NCI-H345 treated with DMSO at 0.1 percent for 48 hours (cell line): Measurements from ENCODE around the gene GABRB1.

Experiments
- DNase-seq: peaks from one replicate; lab custom pipeline; 2025; ENCODE audit not compliant: unreplicated experiment; lab: John Stamatoyannopoulos, UW

GABRB1 gene

DNA sequence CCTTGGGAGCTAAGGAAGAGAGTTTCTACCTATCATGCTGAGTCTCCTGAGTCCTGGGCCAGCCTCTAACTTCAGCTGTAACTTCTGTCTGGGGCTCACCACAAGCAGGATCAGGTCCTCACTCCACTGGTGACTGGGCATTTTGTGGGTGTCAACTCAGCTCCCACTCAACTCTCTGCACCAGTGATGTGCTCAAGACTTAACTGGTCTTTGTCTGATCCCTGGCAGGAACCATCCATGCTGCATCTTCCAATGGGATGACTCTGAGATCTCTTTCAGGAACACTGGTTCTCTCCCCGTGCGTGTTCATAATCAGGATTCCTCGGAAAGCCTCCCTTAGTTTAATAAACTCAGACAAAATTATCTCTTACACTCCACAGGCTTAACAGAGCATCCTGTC lies 349.8 kb downstream of the GABRB1 start:
- DNase-seq = no peak

DNA sequence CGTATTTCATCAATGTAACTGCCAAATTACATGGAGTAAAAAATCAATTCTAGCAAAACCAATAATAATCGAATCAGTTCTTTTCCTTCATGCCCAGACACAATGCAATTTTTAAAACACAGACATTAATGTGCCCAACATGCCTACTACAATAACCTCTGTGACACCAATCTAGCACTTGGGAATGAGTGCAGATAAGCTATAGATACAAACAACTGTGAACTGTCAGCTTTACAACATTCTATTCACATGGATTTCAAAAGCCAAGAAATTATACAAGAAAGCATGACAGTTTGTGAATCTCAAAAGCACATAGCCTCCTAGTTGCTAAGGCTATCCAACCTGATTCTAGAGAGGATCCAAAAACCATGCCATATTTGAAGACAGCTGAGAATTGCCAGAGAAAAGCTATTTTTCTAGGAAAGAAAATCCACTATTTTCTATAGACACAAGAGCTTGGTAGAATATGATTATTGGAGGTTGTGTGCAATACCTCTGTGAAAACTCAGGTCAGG lies 351.5 kb downstream of the GABRB1 start:
- no peak for DNase-seq

DNA sequence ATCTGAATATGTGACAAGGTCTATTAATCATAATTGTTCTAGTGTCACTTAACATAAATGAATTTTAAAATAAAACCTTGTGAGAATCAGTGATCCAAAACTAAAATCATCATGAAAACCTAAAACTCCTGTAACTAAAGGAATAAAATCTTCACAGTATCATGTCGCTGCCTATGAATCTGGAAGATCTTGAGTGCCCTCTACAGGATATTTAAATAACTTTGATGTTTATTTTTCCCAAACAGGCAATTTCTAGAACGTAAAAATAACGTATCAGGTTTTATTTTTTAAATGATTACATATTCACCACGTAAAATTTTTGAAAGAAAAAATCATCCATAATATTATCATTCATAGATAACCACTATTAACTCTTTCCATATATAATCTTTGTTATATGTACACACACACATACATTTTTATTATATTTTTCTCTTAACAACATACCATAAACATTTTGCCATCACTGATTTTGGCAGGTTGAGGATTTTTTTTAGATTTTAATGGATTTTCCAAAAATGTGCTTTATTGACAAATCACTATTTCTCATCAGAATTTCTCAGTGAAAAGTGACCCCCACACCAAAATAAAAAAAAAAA lies 352.6 kb downstream of the GABRB1 start:
- no peak for DNase-seq

DNA sequence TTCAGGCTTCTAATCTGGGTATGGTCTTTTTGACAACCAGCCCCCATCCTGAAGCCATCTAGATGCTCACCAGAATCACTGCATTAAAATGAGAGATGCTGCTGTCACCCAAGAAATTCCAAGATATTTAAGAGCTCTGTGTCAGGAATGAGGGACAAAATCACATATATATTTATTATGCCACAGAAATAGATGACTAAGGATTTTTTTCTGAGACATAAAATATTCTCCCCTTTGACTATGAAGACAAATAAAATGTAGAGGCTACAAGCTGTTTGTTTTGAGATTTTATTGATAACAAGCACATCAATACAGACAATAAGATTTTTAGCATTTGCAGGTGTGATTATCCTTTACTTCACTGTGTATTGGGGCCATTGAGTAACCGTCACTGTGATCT lies 354.8 kb downstream of the GABRB1 start:
- DNase-seq = no peak

DNA sequence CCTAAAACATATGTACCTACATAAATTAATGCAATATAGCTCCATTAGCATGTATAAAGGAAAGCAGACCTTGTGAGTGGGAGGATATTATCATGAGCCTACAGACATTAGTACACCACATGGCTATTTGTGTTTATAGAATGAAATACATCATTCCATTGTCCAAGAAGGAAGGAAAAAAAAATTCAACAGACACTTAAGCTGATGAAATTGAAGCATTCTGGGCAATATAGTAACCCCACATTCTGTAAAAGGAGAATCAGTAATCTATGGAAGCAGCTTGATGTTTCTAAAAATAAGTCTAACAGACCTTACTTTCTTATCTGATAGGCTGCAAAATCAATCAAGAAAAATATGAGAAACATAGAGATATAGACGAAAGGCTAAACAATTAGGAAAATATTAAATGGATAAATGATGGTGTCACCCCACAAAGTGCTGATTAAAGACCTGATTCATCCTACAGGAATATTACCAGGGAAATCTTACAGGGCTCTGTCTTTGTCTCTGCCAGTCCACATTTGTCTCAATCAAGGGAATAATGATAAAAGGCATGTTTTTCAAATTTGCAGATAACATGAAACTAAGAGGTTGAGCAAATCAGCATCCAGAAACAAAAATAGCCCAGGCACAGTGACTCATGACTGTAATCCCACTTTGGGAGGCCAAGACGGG lies 355.3 kb downstream of the GABRB1 start:
- DNase-seq = no peak

DNA sequence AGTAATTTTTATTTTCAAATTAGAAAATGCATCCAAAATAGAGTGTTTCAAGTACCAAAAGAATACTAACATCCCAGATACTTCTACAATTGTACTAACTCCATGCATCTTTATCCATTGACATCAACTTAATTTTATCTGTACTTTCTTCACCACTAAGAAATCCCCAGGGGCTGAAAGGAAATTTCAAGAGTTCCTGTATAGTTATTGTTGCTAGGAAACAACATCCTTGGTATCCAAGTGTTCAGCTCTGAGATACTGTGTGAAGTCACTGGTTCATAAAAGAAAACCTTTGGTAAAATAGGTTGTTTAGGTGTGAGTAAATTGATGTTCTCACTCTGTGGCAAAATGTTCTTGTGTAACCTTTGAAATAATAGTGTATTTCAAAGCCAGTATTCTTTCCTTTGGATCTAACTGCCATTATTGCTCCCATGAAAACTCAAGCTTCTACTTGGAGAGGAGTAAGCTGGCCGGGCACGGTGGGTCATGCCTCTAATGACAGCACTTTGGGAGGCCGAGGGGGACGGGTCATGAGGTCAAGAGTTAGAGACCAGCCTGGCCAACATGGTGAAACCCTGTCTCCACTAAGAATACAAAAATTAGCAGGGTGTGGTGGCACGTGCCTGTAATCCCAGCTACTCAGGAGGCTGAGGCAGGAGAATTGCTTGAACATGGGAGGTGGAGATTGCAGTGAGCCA lies 359.2 kb downstream of the GABRB1 start:
- DNase-seq = no peak

DNA sequence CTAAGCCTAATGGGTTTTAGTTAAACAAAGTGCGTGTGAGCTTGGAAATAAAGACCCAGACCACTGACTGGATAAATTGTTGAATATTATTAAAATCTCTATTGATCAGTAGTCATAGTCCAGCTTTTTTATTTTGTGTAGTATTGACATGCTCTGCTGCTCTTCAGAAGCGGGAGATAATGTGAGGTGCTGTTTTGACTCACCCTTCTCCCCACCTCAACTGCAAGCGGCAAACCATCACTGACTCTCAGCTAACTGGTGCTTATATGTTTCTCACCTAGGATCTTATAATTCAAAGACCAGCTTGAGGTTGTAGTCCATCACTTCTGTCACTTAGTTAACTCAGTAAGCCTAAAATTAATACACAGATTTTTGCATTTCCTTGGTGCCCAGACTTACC lies 359.9 kb downstream of the GABRB1 start:
- no peak for DNase-seq

DNA sequence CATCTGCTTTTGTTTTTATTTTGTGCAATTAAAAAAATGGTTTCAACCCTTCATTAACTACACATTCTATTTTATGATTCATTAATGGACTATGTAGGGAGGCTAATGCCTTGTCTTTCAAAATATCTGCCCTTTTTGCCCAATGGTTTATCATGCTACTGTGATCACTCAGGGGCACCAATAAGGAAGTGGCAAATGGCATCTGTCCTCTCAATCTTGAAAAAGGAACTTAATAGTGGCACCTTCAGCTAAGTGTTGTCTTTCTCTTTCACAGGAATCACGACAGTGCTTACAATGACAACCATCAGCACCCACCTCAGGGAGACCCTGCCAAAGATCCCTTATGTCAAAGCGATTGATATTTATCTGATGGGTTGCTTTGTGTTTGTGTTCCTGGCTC lies 375.0 kb downstream of the GABRB1 start:
- DNase-seq = no peak

DNA sequence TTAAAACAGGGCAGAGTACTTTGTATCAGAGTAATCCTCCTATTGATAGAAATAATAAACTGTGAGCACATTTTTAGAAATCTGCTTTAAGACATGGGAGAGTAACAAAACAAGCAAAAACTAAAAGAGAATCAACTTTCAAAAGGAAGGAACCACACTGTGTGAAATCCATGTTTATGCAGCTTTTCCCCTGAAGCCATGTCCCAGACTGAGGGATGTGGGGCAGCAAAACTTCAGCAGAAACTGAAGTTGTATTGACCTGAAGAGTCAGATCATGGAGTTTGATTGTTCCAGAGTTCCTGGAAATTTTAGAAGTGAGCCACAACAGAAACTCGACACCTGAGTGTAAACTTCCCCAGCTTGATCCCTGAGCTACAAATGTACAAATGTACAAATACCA lies 378.9 kb downstream of the GABRB1 start:
- no peak for DNase-seq

DNA sequence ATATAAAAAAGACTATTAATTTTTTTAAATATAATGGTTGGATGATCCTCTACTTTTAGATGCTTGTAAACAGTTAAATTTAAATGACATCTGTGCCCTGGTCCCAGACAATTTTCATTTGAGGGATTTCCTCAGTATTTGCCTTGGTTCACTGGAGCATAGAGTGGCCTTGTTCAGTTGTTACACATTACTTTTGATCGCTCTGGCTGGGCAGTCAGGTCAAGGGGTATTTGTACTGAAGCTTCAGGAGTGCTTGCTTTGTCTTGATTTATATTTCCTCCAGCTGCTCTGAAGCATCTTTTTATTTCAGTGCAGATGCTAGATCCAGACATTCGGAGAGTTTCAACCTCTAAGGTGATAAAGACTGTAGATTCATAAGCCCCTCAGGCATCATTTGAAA lies 382.2 kb downstream of the GABRB1 start:
- no peak for DNase-seq

DNA sequence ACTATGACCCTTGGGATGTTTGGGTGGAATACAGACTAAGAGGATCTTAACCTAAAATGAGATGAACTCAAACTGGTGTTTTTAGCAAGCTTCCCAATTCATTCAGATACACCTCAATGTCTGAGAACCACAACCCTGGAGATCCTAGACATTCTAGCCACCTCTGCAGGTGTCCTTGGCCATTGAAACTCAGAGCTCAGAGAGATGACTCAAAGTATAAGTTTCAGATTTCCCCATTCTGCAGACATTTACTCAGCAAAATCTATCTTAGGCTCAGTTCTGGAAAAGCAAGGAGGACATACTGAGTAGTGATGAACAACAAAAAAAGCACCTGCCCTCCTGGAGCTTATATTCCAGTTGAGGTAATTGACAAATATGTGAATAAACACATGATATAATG lies 384.4 kb downstream of the GABRB1 start:
- DNase-seq = no peak

DNA sequence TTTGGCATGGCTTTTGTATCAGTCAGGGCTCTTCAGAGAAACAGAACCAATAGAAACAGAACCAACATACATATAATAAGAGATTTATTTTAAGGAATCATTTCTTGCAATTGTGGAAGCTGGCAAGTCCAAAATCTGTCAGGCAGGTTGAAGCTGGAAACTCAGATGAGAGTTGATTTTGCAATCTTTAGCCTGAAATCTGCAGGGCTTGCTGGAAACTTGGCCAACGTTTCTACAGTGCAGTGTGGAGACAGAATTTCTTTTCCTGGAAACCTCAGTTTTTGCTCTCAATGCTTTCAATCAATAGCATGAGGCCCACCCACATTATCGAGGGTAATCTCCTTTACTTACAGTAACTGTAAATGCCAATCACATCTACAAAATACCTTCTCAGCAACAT lies 386.8 kb downstream of the GABRB1 start:
- no peak for DNase-seq

DNA sequence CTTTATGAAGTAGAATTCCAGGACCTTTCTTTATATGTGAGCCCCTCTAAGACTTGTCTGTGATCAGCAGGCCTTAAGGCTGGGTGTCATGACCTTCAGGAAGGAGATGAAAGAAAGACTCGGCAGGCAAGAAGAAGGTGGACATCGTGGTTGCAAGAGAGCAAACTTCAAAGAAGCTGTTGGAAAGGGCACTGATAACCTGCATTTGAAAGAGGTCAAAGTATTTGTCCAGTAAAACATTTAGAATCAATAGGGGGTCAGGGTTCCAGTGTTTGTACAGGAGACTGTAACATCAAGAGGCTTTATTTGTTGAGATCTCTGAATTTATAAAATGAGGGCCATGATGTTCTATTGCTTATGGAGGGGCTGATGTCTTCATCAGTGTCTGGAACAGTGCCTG lies 387.9 kb downstream of the GABRB1 start:
- no peak for DNase-seq

DNA sequence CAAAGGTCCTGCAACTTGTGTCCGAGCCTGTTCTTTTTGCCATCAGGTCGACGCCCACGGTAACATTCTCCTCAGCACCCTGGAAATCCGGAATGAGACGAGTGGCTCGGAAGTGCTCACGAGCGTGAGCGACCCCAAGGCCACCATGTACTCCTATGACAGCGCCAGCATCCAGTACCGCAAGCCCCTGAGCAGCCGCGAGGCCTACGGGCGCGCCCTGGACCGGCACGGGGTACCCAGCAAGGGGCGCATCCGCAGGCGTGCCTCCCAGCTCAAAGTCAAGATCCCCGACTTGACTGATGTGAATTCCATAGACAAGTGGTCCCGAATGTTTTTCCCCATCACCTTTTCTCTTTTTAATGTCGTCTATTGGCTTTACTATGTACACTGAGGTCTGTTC lies 394.3 kb downstream of the GABRB1 start:
- no peak for DNase-seq

DNA sequence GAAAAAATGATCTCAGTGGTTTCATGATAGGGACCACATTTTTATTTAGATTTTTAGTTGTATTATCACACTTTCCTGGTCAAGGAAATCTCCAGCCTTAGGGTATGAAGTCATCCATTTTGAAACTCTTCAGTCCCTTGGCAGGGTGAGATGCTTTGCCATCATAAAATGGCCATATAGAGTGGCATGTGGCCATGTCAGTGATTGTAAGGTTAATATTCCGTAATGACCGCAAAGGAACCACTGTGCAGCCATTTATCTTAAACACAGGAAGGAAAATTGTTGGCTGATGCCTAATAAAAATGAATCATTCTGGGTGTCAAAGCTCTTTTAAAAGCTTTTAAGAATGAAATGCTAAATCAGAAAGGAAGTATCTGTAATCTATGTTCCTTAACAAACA lies 396.6 kb downstream of the GABRB1 start:
- DNase-seq = no peak

DNA sequence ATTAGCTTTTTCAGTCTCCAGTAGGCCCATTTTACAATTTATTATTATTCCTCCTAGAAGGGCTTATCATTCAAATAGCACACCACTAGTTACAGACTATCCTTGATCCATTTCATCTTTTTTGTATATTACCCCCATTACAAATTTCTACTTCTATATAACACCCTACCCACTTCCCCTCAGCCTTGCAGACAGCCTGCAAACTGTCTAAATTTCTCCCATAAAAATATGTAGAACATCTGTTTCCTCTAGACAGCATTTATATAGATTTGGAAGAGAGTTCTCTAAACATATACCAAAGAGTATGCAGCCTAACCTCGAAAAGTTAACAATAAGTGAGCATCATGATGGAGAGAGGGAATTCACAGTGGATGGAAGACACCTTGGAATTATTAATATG lies 401.4 kb downstream of the GABRB1 start:
- DNase-seq = no peak

DNA sequence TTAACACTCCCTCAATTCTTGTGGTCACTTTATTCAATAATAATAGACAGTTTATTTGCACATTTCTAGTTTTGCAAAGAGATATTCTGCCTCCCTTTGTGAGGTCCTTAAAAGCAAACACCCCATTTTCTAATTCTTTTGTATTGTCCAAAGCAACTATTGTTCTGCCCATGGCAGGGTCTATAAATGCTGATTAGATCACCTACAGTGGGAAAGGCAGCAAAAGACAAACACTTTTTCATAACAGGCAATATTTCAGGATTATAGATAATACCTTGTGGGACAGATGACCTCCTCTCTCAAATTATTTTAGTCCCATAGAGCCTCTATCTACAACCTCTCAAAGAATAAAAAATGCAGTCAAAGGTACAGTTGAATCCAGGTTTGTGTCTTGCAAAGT lies 403.6 kb downstream of the GABRB1 start:
- no peak for DNase-seq

DNA sequence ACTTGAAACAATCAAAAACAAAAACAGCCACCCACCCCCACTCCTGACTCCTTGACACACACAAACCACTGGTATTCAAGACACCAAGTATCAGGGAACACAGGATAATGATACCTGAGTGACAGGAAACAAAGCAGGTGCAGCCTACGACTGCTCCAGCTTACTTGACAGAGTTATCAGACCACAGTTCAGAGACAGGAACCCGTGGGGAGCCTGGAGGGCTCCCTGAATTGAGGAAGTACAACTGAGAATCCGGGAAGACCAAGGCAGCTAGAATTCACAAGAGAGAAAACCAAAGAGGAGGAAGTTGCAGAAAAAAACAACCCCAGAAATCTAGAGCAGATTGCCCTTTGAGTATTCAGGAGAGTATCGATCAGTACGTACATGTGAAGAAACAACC lies 411.6 kb downstream of the GABRB1 start:
- no peak for DNase-seq

DNA sequence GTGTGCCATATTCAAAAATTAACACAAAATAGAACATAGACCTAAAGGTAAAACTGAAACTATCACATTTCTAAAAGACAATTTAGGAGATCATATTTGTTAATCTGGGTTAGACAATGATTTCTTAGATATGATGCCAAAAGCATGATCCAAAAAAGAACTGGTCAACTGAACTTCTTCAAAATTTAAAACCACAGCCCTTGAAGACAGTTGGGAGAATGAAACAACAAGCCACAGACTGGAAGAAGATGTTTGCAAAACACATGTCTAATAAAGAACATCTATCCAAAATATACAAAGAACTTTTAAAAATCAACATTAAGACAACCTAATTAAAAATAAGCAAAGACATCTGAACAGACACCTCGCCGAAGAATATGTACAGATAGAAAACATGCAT lies 412.7 kb downstream of the GABRB1 start:
- no peak for DNase-seq

DNA sequence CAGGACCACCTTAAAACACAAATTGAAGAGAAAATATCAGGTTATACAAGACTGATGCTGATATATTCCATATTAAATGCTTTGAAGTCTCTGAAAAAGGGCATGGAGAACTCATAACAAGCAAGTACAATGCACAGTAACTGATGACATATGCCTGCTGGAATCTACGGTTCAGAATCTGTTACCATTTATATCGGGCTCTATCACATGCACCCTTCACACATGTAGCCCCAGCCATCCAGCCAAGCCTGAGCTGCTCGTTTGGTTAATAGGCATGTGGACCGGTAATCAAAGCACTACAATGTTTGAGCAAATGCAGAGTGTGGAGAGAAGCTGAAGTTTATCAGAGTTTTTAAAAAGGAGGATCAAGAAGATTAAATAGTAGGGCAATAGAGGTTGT lies 420.3 kb downstream of the GABRB1 start:
- no peak for DNase-seq

DNA sequence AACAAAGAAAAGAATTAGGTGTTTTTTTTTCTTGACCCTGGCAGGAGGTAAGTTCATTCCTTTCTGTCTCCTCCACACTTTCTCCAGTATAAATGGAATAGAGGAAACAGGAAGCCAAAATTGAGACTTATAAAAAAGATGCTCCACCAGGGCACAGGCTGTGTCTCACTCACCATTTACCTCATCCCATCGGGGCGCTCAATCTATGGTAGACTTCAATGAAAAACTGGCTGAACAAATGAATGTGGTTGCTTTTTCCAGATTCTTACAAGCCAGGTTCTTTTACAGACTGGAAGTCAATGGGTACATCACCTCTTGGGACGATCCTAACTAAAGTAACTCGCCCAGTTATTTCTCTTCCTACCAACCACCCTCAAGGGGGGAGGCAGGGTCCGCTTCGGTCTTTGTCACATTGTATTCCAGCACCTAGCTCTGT lies 431.4 kb downstream of the GABRB1 start:
- no peak for DNase-seq

DNA sequence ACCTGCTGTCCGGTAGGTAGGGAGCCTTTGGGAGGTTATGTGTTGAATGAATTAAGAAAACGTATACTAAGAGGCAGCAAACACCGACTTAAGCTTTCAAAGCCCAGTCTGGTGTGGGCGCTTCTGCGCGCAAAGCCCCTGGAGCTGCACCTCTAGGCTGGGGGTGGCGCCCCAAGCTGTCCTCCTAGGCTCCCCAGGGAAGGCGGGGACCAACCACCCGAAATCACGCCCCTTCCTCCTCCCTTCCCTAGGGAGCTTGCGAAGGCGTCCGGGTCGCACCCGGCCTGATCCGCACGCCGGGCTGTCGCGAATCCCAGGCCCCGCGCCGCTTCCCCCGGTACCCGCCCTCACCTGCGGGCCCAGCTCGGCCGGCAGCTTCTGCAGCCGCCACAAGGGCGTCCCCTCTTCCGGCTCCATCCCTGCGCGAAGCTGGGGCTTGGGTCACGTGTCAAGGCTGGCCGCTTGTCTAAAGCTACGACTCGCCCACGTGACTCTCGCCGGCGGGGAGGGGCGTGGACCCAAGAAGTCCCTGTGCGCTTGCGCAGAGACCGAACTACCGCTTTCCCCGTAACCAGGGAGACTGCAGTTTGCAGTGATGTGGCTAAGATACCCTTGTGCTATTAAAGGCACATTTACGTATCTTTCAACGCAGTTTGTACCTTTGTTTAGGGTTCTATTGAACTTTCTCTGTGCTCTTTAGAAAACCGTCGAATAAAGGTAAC lies 432.0 kb downstream of the GABRB1 start, which contains the start of gene COMMD8:
Gene COMMD8, minus strand, starts transcription at position 468 of the 722 bp plus-strand sequence. Its CDS starts 51 bp downstream, at position 417.
- peak; percentile 76 for DNase-seq
